ENCODE data around the gene LSM12.

DNA sequence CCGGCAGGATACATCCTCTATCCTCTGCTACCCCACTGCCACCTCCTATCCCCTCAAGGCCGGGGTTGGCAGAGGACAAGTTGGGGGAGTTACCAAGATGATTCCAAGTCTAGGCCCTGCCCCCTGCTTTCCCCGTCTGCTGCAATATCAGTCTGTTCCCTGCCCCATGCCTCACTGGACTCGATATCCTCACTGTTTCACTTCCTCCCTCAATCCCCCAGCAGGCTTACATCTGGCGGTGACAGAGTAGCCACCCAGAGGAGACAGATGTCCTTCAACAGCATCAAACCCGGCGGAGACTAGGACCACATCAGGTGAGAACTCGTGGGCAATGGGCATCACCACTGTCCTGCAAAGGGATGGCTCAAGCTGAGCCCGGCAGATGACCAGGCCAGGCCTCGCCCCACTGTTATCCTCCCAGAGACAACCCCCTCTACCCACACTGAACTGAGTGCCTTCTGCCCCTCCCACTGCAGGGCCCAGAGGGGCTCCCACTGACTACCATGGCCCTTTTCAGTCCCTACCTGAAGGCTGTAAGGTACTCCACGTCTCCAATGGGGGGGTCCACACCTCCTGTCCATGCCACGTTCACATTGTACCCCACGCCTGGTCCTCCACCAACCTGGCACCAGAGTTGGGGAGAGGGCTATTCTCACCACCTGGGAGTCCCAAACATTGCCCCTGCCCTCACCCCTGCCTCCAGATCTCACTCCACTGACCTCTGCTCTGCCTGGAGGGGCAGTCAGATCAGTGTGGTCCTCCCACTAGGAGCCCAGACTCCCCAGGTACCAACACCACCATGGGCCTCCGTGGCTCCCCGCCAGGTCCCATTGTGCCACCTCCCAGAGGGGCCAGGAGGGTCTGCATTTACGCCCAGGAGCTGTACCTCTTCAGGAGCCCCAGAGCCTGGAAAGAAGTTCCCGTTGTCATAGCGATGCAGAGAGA is 13.7 kb upstream of the LSM12 start:
- TF ChIP-seq CTCF (conservative IDR thresholded peaks at IDR 0.05; ENCODE audit: low read depth, low read length) = no peak
- no peak for TF ChIP-seq EZH2 (IDR thresholded peaks at IDR 0.05; ENCODE audit: borderline replicate concordance, low read depth, low read length, poor library complexity, severe bottlenecking)
